ENCODE measurements around the gene ADIPOR2. TPM values are rescaled to one million over a fixed set of nuclear protein-coding genes. Genes with fewer than 3 reads are reported as not detected.
A peak's percentile ranks its signal among the peaks of the same experiment; 100 is the strongest.

ADIPOR2 gene
- total RNA-seq, 2 experiments from 2014 or later: 63.5 to 83.3 TPM

DNA sequence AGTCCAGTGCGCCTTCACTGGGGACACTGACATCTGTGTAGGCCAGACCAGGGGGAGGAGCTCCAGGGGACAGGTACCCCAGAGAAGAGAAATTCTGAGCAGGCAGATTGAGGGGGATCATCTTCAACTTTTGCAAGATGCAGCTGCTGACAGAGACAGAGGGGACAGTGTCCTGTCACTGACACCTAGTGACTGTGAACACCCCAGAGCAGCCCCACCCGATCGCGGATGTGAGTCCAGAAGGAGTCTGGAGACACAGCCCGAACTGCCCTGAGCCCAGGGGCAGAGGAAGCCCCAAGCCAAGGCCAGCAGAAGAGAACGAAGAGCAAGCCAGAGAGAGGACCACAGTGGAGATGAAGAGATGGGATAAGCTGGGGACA lies 107.8 kb downstream of the ADIPOR2 start:
- CTCF ChIA-PET: interaction anchor here (0.6 to 1.9 kb wide), 3 partner anchors 16 to 147 kb away, joined by 3 to 12 read pairs (median 3); no protein-coding TSS in a partner anchor
- peak overlapping the region; percentile 44 for H3K27ac Mint-ChIP-seq
- ATAC-seq (no peak), DNase-seq (peak; percentile 38)
- H3K4me1 Mint-ChIP-seq: peaks cover 7% of the 10 kb centered on the region
- no peak overlapping the region for H3K4me3 Mint-ChIP-seq
- H3K36me3 Mint-ChIP-seq: no peaks in the 10 kb centered on the region
- no peaks in the 10 kb centered on the region for H3K27me3 Mint-ChIP-seq
- H3K9me3 Mint-ChIP-seq (ENCODE audit: low read depth): no peaks in the 10 kb centered on the region

DNA sequence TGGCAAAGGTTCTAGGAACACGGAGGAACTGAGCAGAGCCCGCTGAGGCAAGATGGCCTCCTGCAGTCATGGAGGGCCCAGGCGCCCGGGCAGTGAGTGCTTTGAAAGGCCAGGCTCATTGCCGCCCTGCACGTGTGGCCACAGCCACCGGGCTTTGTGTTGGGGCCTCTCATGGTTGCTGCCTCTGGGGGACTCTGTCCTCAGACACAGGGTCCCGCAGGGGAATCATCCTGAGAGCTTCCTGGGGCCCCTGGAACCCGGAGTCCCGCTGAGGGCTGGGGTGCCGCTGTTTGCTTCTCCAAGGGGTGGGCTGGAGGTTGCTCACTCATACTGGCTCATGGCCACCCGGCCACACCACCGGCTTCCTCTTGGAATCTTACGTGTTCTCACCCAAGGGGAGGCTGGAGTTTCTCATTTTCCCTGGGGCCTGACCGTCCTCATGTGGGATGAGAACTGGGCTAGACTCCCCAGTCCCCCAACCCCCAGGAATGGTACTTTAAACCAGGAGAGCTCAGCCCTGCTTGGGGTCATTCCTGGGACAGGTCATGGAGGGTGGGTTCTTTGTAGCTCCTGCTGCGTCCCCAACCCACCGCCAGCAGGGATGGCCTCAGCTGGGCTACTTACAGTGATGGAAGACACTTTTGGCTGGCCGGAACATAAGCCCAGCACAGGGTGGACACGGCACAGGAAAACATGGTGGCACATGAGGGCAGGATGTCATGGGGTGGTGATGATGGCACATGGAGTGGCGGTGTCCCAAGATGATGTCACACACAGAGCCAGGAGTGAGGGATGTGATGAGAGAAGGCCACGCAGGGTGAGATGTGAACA lies 108.4 kb downstream of the ADIPOR2 start:
- CTCF ChIA-PET: interaction anchor here (1.9 kb wide), 1 partner anchor 141 kb away, joined by 12 read pairs; no protein-coding TSS in a partner anchor
- peaks cover 8% of the 10 kb centered on the region for H3K4me1 Mint-ChIP-seq
- ATAC-seq (no peak), DNase-seq (peak; percentile 36)
- no peak overlapping the region for H3K27ac Mint-ChIP-seq
- no peaks in the 10 kb centered on the region for H3K9me3 Mint-ChIP-seq (ENCODE audit: low read depth)
- no peak overlapping the region for H3K4me3 Mint-ChIP-seq
- H3K27me3 Mint-ChIP-seq: no peaks in the 10 kb centered on the region
- no peaks in the 10 kb centered on the region for H3K36me3 Mint-ChIP-seq

DNA sequence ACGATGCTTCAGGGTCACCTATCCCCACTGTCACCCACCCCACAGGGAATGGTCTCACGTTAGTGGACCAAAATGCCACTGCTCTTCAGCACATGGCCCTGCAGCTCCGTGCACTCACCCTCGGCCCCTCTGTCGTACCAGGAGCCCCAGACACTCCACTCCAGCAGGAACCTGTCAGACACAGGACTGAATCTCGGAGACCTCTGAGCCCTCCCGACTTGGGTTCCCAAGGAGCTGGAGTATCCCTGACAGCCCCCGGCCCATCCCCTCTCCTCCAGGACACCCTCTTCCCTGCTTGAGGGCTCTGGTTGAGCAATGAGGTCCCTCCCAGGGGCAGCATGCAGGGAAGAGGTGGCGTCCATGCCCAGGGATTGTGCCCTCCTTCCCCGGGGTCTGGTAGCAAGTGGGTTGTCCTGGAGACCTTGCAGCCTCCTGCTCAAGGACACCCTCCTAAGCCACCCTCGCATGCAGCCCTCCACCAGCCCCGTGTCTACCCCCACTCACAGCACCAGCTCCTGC lies 109.1 kb downstream of the ADIPOR2 start:
- Mint-ChIP-seq H3K36me3 (no peaks in the 10 kb centered on the region), H3K27ac (no peak overlapping the region), H3K9me3 (ENCODE audit: low read depth) (no peaks in the 10 kb centered on the region), H3K4me1 (peaks cover 11% of the 10 kb centered on the region), H3K4me3 (no peak overlapping the region), H3K27me3 (no peaks in the 10 kb centered on the region)
- DNase-seq: no peak
- no peak for ATAC-seq
- CTCF ChIA-PET: interaction anchor here (1.0 kb wide), 1 partner anchor 140 kb away, joined by 6 read pairs; no protein-coding TSS in a partner anchor

DNA sequence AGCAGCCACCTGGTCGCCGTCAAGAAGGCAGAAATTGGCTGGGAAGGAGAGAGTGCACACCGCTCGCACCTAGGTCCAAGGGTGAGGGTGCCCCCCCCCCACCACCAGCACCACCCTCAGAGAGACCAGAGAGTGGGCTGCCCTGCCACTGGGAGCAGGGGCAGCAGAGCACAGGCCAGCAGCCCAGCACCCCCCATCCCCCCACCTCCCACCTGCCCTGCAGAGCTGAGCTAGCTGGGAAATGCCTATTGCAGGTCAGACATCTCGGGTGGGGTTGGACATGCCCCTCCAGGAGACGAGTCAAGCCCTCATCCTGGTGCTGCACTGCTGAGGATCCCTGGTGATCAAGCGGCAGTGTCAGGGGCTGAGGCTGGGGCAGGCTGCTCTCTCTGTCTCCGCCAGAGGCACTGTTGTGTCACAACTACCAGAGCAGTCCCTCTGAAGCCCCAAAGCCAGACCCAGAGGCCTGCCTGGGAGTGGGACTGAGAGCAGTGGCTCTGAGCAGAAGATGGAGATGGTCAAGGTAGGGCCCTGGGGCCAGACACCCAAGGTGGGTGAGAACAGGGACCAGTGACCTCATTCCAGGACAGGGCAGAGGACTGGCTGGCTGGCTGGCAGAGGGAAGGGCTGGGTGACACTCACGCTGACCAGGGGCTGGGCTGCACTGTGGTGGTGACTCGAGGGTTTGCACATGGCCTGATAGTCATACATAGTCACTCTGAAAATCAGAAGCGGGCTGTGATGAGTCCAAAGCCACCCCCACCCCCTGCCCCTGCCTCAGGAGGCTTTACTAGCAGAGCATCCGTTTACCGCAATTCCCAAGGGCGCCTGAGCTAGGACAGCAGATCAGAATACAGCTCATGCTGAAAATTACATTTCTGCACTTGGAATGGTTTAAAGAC lies 109.8 kb downstream of the ADIPOR2 start:
- peaks cover 10% of the 10 kb centered on the region for H3K4me1 Mint-ChIP-seq
- no peak overlapping the region for H3K4me3 Mint-ChIP-seq
- H3K27me3 Mint-ChIP-seq: no peaks in the 10 kb centered on the region
- H3K36me3 Mint-ChIP-seq: no peaks in the 10 kb centered on the region
- no peaks in the 10 kb centered on the region for H3K9me3 Mint-ChIP-seq (ENCODE audit: low read depth)
- ATAC-seq: no peak
- DNase-seq: no peak
- H3K27ac Mint-ChIP-seq: no peak overlapping the region
- CTCF ChIA-PET: interaction anchor here (1.0 to 2.8 kb wide), 3 partner anchors 139 to 148 kb away, joined by 3 to 12 read pairs (median 6); no protein-coding TSS in a partner anchor

DNA sequence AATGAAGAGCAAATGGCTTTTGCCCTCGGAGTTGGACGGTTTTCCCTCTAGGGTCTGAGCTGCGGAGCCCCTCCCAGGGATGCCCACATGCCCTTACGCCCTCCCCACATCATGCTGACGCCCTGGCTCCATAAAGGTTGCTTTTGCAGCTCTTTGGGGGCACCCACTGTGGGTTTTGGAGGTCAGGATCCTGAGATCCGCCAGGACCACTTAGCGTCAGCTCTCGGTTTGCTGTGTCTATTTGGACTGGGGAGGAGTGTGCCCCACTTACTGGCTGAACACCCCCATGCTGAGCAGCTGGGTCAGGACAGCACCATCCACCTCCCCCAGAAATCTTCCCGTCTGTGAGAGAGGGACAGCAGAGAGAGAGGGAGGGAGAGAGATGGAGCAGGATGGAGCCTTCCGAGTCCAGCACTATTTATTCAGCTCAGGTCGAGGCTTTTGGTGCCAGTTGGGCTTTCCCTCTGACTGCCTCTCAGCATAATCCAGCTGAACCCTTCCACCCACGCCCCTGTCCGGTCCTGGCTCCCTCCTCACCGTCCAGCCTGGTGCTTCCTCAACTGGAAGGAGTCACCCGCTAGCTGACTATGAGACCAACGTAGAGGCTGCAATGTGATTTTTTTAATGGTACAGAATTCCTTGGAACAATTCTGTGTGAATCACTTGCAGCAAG lies 110.6 kb downstream of the ADIPOR2 start:
- H3K4me1 Mint-ChIP-seq: peaks cover 7% of the 10 kb centered on the region
- no peaks in the 10 kb centered on the region for H3K27me3 Mint-ChIP-seq
- H3K36me3 Mint-ChIP-seq: no peaks in the 10 kb centered on the region
- DNase-seq (no peak), ATAC-seq (no peak)
- no peak overlapping the region for H3K4me3 Mint-ChIP-seq
- no peak overlapping the region for H3K27ac Mint-ChIP-seq
- CTCF ChIA-PET: interaction anchor here (1.0 to 2.8 kb wide), 2 partner anchors 139 to 149 kb away, joined by 3 to 12 read pairs; no protein-coding TSS in a partner anchor
- no peaks in the 10 kb centered on the region for H3K9me3 Mint-ChIP-seq (ENCODE audit: low read depth)

DNA sequence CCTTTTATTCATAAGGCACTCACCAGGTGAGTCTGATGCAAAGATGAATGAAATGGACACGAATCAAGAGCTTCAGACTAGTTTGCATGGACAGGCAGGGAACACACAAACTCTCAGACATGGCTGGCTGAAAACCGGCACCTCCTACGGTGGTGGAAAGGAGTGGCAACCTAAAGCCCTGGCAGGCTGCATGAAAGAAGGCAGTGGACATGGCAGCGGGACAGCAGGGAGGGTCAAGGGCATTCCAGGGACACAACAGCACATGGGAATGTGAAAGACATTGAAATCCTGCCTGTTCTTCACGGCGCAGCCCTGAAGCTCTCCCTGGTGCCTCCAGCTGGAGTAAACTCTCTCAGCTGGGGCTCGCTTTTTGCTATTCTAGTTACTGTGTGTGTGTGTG lies 112.9 kb downstream of the ADIPOR2 start:
- Mint-ChIP-seq H3K36me3 (no peaks in the 10 kb centered on the region), H3K27me3 (no peaks in the 10 kb centered on the region), H3K4me1 (peaks cover 13% of the 10 kb centered on the region), H3K9me3 (ENCODE audit: low read depth) (no peaks in the 10 kb centered on the region), H3K27ac (no peak overlapping the region), H3K4me3 (no peak overlapping the region)
- no peak for ATAC-seq
- no peak for DNase-seq
- CTCF ChIA-PET: interaction anchor here (2.8 kb wide), 1 partner anchor 136 kb away, joined by 12 read pairs; no protein-coding TSS in a partner anchor

DNA sequence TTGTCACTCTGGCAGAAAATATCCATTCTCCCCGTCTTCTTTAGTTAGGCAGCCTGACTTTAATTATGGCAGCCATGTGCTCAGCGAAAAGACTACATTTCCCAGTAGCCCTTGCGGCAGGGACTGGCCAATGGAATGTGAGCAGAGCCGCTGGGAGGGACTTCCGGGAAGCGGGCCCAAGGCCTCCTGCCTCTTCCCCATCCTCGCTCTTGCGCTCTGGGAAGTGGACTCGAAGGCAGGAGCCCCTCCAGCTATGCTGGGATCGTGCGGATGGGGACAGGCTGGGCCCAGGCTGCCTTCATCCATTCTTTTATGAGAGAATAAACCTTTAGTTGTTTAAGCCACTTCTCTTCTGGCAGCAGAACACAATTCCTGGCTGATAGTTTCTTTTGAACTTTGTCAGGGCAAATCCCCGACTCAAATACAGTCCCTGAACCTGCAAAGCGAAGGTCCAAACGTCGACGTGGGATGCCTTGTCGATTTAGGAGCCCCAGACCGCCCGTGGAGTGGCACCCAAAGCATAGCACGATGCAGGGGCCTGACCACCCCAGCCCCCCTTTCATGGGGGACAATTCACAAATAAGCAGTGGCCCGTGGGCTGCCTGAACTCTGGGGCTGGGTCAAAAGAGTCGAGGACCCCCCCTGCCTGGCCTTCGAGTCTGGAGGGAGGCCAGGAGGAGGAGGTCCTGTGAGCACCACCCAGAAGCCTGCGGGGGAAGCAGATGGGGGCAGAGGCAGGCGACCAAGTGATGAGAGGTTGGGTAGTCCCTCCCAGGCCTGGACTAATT lies 113.9 kb downstream of the ADIPOR2 start:
- Mint-ChIP-seq H3K27ac (peak overlapping the region; percentile 70), H3K4me1 (peaks cover 19% of the 10 kb centered on the region), H3K9me3 (ENCODE audit: low read depth) (no peaks in the 10 kb centered on the region), H3K4me3 (no peak overlapping the region), H3K36me3 (no peaks in the 10 kb centered on the region), H3K27me3 (no peaks in the 10 kb centered on the region)
- peak; percentile 94 for DNase-seq
- CTCF ChIA-PET: interaction anchor here (1.0 to 1.7 kb wide), 3 partner anchors 11 to 135 kb away, joined by 3 to 4 read pairs (median 3); no protein-coding TSS in a partner anchor
- ATAC-seq: peak; percentile 98

DNA sequence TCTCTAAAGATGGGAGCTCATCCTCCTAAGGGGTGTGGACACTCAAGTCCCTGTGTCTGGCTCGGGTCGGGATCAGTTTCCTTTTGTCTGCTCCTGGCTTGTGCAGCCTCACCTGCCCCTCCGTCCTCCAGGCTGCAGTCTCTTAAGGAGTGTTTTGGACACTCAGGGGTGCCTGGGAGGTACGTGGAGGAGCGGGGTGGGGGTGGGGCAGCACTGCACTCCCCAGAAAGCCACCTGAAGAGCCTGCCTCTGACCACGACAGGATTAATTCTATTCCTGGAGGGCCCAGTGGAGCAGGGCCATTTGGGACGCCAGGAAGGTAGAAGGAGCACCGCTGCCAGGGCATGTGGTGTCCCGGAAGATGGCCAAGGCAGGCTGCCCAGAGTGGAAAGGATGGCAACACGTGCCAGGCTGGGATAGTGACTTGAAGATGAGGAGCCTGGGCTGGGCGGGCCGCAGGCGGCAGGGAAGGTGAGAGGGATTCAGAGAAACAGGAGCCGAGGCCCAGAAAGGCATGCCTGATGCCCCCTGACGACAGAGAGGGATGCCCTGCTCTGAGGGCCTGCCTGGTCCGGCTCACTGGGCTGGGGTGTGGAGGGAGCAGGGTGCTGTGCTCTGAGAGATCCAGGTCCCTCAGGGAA lies 114.7 kb downstream of the ADIPOR2 start:
- H3K36me3 Mint-ChIP-seq: no peaks in the 10 kb centered on the region
- H3K4me1 Mint-ChIP-seq: peaks cover 21% of the 10 kb centered on the region
- no peaks in the 10 kb centered on the region for H3K27me3 Mint-ChIP-seq
- CTCF ChIA-PET: interaction anchor here (0.9 to 1.7 kb wide), 5 partner anchors 10 to 153 kb away, joined by 3 to 4 read pairs (median 3); no protein-coding TSS in a partner anchor
- no peak overlapping the region for H3K4me3 Mint-ChIP-seq
- DNase-seq (no peak), ATAC-seq (no peak)
- H3K9me3 Mint-ChIP-seq (ENCODE audit: low read depth): no peaks in the 10 kb centered on the region
- H3K27ac Mint-ChIP-seq: peak overlapping the region; percentile 35

DNA sequence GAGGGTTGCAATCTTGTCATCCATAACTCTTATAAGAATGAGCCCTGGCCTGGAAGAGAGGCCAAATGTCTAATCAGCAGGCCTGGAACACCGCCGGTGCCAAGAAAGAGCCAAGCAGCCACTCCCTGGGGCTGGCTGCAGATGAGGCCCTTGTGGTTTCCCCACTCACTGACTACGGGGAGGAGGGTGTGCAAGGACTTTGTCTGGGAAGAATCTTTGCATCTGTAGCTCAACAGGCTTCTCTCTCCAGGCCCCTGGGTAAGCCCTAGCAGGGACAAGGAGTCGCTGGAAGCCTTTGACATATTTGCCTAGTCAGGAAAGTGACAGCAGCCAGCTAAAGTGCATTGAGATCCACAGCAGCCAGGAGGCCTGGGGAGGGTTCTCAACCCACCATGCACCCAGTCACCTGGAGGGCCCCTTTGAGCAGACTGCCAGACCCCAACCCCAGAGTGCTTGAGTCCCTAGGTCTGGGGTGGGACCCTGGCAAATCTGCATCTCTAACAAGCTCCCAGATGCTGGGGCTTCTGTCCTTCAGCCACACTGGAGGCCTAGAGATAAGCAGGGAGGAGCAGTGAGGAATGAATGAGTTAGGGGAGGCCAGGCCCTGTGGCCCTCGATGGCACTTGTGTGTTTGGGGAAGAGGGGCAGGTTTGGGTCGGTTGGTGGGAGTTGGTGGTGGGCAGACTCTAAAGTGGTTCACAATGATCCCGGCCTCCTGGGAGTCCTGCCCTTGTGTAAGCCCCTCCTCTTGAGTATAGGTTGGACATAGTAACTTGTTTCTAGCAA lies 115.6 kb downstream of the ADIPOR2 start:
- Mint-ChIP-seq H3K36me3 (no peaks in the 10 kb centered on the region), H3K4me1 (peaks cover 22% of the 10 kb centered on the region), H3K27ac (no peak overlapping the region), H3K9me3 (ENCODE audit: low read depth) (no peaks in the 10 kb centered on the region), H3K4me3 (no peak overlapping the region), H3K27me3 (no peaks in the 10 kb centered on the region)
- CTCF ChIA-PET: interaction anchor here (0.6 to 1.3 kb wide), 4 partner anchors 26 to 776 kb away, joined by 3 to 4 read pairs (median 3); no protein-coding TSS in a partner anchor
- DNase-seq (no peak), ATAC-seq (no peak)

DNA sequence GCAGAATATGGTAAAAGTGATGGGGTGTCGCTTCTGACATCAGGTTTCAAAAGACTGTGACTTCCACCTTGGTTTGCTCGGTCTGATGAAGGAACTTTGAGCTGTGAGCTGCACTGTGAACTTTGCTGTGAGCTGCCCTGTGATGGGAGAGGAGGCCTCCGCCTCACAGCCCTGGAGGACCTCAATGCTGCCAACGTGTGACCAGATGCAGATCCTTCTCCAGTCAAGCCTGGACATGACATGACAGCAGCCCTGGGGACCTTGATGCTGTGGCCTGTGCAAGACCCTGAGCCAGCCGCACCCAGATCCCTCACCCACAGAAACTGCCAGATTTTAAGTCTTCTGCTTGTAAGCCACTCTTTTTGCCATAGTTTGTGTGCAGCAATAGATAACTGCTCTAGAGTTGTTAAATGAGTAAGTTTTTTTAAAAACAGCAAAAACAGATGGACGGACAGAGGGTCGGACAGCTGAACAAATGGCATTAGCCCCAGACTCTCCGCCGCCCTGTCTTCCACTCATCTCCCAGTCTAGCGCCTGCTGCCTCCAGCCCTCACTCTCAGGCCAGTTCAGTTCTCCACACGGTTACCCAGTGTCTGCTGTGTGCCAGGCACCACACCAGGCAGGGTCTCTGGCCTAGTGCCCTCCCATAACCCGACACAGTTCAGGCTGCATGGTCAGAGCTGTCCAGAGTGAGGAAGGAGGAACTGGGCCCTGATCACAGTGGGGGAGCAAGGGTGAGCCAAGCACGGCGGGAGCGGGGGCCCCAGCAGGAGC lies 116.4 kb downstream of the ADIPOR2 start:
- DNase-seq: no peak
- Mint-ChIP-seq H3K9me3 (ENCODE audit: low read depth) (no peaks in the 10 kb centered on the region), H3K27ac (peak overlapping the region; percentile 20), H3K4me1 (peaks cover 22% of the 10 kb centered on the region), H3K4me3 (no peak overlapping the region), H3K27me3 (no peaks in the 10 kb centered on the region), H3K36me3 (no peaks in the 10 kb centered on the region)
- CTCF ChIA-PET: interaction anchor here (0.6 to 1.3 kb wide), 3 partner anchors 25 to 775 kb away, joined by 3 to 4 read pairs (median 3); no protein-coding TSS in a partner anchor
- no peak for ATAC-seq
